IMR-90 (cell line): Measurements from ENCODE around the gene PM20D2.

Source experiments
- CEBPB ChIP-seq: IDR thresholded peaks from 2 replicates; pipeline ENCODE4 v1.6.1; 2012; ENCODE audit warnings: low read depth, low read length, improper control_type of control experiment
- NFE2L2 ChIP-seq: fragments of 150-350 bp; IDR thresholded peaks from 2 replicates; pipeline ENCODE4 v1.6.1; 2016; ENCODE audit warnings: low read depth, mild to moderate bottlenecking, low read length
- POLR2A ChIP-seq: IDR thresholded peaks from 2 replicates; pipeline ENCODE4 v1.6.1; 2012; ENCODE audit warnings: mild to moderate bottlenecking, low read depth, low read length
- RCOR1 ChIP-seq: IDR thresholded peaks from 2 replicates; pipeline ENCODE4 v1.6.1; 2012; ENCODE audit warnings: mild to moderate bottlenecking, low read length, improper control_type of control experiment; ENCODE audit not compliant: insufficient replicate concordance
- USF2 ChIP-seq: fragments of 150-350 bp; IDR thresholded peaks from 2 replicates; pipeline ENCODE4 v1.6.1; 2017; ENCODE audit warnings: mild to moderate bottlenecking, antibody characterized with exemption, low read length, low read depth
- TF ChIP-seq, protein P1 (sequence below): conservative IDR thresholded peaks from 2 replicates; pipeline ENCODE4 v1.5.1; 2012; ENCODE audit warnings: mild to moderate bottlenecking, low read depth, low read length, improper control_type of control experiment
- TF ChIP-seq, protein P2 (sequence below): fragments of 150-350 bp; IDR thresholded peaks from 2 replicates; pipeline ENCODE4 v1.6.1; 2016; ENCODE audit warnings: low read depth, mild to moderate bottlenecking, low read length, moderate library complexity, borderline replicate concordance

DNA sequence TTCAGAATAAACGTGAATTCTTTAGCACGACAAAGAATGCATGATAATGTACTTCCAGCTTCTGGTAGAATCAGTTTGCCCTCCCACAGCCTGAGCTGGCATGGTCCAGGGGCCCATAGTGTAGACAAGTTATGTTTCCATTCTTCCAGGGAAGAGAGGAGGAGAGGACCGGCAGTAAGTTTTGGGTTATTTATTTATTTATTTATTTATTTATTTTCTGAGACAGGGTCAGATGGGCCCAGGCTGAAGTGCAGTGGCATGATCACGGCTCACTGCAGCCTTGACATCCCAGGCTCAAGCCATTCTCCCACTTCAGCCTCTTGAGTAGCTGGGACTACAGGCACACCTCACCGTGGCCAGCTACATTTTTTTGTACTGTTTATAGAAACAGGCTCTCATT lies 66.6 kb downstream of the PM20D2 start:
- TF ChIP-seq, protein P1, sequence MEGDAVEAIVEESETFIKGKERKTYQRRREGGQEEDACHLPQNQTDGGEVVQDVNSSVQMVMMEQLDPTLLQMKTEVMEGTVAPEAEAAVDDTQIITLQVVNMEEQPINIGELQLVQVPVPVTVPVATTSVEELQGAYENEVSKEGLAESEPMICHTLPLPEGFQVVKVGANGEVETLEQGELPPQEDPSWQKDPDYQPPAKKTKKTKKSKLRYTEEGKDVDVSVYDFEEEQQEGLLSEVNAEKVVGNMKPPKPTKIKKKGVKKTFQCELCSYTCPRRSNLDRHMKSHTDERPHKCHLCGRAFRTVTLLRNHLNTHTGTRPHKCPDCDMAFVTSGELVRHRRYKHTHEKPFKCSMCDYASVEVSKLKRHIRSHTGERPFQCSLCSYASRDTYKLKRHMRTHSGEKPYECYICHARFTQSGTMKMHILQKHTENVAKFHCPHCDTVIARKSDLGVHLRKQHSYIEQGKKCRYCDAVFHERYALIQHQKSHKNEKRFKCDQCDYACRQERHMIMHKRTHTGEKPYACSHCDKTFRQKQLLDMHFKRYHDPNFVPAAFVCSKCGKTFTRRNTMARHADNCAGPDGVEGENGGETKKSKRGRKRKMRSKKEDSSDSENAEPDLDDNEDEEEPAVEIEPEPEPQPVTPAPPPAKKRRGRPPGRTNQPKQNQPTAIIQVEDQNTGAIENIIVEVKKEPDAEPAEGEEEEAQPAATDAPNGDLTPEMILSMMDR, result no peak
- TF ChIP-seq USF2 (no peak), POLR2A (no peak), CEBPB (no peak), NFE2L2 (no peak), RCOR1 (no peak)
- TF ChIP-seq, protein P2, sequence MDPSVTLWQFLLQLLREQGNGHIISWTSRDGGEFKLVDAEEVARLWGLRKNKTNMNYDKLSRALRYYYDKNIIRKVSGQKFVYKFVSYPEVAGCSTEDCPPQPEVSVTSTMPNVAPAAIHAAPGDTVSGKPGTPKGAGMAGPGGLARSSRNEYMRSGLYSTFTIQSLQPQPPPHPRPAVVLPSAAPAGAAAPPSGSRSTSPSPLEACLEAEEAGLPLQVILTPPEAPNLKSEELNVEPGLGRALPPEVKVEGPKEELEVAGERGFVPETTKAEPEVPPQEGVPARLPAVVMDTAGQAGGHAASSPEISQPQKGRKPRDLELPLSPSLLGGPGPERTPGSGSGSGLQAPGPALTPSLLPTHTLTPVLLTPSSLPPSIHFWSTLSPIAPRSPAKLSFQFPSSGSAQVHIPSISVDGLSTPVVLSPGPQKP, result no peak
